HG03066 (cell line): Measurements from ENCODE around the gene PFKM.
"Not testable (repeated sequence)": the region's sequence is repeated elsewhere in the genome, so short reads cannot be mapped to it uniquely, and the experiment has no call there.

Source experiments
- ATAC-seq: cut with Tn5 transposase; IDR thresholded peaks from one replicate; pipeline ENCODE4 v1.9.1; 2021; ENCODE audit warnings: low read depth; ENCODE audit not compliant: unreplicated experiment

PFKM gene

GRCh38 chr12:48155786-48156185 lies 36.6 kb downstream of the PFKM start:
- ATAC-seq: not testable (repeated sequence)

- ATAC-seq: no peak
Observed at GRCh38 chr12:48156652-48157017, 37.5 kb downstream of the PFKM start.

GRCh38 chr12:48157018-48157888 lies 38.1 kb downstream of the PFKM start, which contains the start of gene ASB8:
Gene ASB8, minus strand, starts transcription at chr12:48157515. Its CDS starts 4,019 bp downstream, at chr12:48153496.
- ATAC-seq: peak; percentile 86

- ATAC-seq: no peak
Observed at GRCh38 chr12:48157889-48158370, 38.8 kb downstream of the PFKM start.

GRCh38 chr12:48160046-48160445 lies 40.9 kb downstream of the PFKM start:
- ATAC-seq: no peak

GRCh38 chr12:48160807-48161206 lies 41.6 kb downstream of the PFKM start:
- no peak for ATAC-seq

- ATAC-seq: no peak
Observed at GRCh38 chr12:48163150-48163747, 44.1 kb downstream of the PFKM start.

GRCh38 chr12:48164451-48164850 lies 45.3 kb downstream of the PFKM start:
- no peak for ATAC-seq

GRCh38 chr12:48165089-48165981 lies 46.2 kb downstream of the PFKM start:
- ATAC-seq: no peak

- ATAC-seq: no peak
Observed at GRCh38 chr12:48169011-48169410, 49.8 kb downstream of the PFKM start.

- ATAC-seq: no peak
Observed at GRCh38 chr12:48175613-48176416, 56.7 kb downstream of the PFKM start.

- no peak for ATAC-seq
Observed at GRCh38 chr12:48176417-48176751, 57.2 kb downstream of the PFKM start.

- ATAC-seq: no peak
Observed at GRCh38 chr12:48177982-48178381, 58.8 kb downstream of the PFKM start.

GRCh38 chr12:48179466-48179865 lies 60.3 kb downstream of the PFKM start:
- no peak for ATAC-seq

GRCh38 chr12:48180424-48180823 lies 61.3 kb downstream of the PFKM start:
- no peak for ATAC-seq

- ATAC-seq: no peak
Observed at GRCh38 chr12:48180857-48181495, 61.8 kb downstream of the PFKM start.

GRCh38 chr12:48182631-48183030 lies 63.5 kb downstream of the PFKM start:
- no peak for ATAC-seq

GRCh38 chr12:48183091-48183875 lies 64.1 kb downstream of the PFKM start, which contains the start of gene CCDC184:
Gene CCDC184, plus strand, starts transcription at chr12:48183644. Its CDS starts 479 bp downstream, at chr12:48184123.
- peak; percentile 82 for ATAC-seq
